ENCODE data around the gene ARIH1. TPM values are rescaled to one million over a fixed set of nuclear protein-coding genes. Genes with fewer than 3 reads are reported as not detected.

ARIH1 gene
- total RNA-seq, 2 donors from 2014 or later = 102 to 151 TPM

- Histone ChIP-seq H3K4me1 (peaks cover 3% of the 10 kb centered on the region), H3K4me3 (no peak overlapping the region), H3K36me3 (no peaks in the 10 kb centered on the region), H3K9ac (ENCODE audit: low read depth in 2 of 2, low read length in 2 of 2) (no peak overlapping the region), H3K27ac (no peak overlapping the region), H3K27me3 (no peaks in the 10 kb centered on the region), H3K9me3 (no peaks in the 10 kb centered on the region)
- TF ChIP-seq CTCF (IDR thresholded peaks at IDR 0.05) = no peak
- intact Hi-C loops (cut with DNase I) = no loop called here
- DNase-seq = no peak
Measured at GRCh38 chr15:72488558-72488957, 14.4 kb downstream of the ARIH1 start.

GRCh38 chr15:72489943-72490554 lies 15.9 kb downstream of the ARIH1 start:
- Histone ChIP-seq H3K9ac (ENCODE audit: low read depth in 2 of 2, low read length in 2 of 2) (no peak overlapping the region), H3K4me1 (peaks cover 3% of the 10 kb centered on the region), H3K36me3 (no peaks in the 10 kb centered on the region), H3K27me3 (no peaks in the 10 kb centered on the region), H3K4me3 (no peak overlapping the region), H3K9me3 (no peaks in the 10 kb centered on the region), H3K27ac (no peak overlapping the region)
- TF ChIP-seq CTCF (IDR thresholded peaks at IDR 0.05) = no peak
- intact Hi-C loops (cut with DNase I) = no loop called here
- DNase-seq = no peak

- DNase-seq = no peak
- no peaks in the 10 kb centered on the region for H3K9me3 ChIP-seq
- H3K27ac ChIP-seq = no peak overlapping the region
- H3K4me1 ChIP-seq = peaks cover 3% of the 10 kb centered on the region
- H3K36me3 ChIP-seq = no peaks in the 10 kb centered on the region
- H3K4me3 ChIP-seq = no peak overlapping the region
- H3K27me3 ChIP-seq = no peaks in the 10 kb centered on the region
- TF ChIP-seq CTCF (IDR thresholded peaks at IDR 0.05) = no peak
- no peak overlapping the region for H3K9ac ChIP-seq (ENCODE audit: low read depth in 2 of 2, low read length in 2 of 2)
- intact Hi-C loops (cut with DNase I) = no loop called here
Measured at GRCh38 chr15:72491768-72492167, 17.6 kb downstream of the ARIH1 start.

GRCh38 chr15:72492733-72493132 lies 18.6 kb downstream of the ARIH1 start:
- no peak for TF ChIP-seq CTCF (IDR thresholded peaks at IDR 0.05)

GRCh38 chr15:72493220-72493619 lies 19.1 kb downstream of the ARIH1 start:
- no peaks in the 10 kb centered on the region for H3K27me3 ChIP-seq
- no peak for DNase-seq
- H3K36me3 ChIP-seq = no peaks in the 10 kb centered on the region
- H3K4me3 ChIP-seq = no peak overlapping the region
- H3K4me1 ChIP-seq = peaks cover 3% of the 10 kb centered on the region
- H3K9me3 ChIP-seq = no peaks in the 10 kb centered on the region
- H3K9ac ChIP-seq (ENCODE audit: low read depth in 2 of 2, low read length in 2 of 2) = no peak overlapping the region
- intact Hi-C loops (cut with DNase I) = no loop called here
- TF ChIP-seq CTCF (IDR thresholded peaks at IDR 0.05) = no peak
- H3K27ac ChIP-seq = no peak overlapping the region

More at GRCh38 chr15:72492733-72493132, 18.6 kb downstream of the ARIH1 start:
- no peak overlapping the region for H3K4me3 ChIP-seq
- no peaks in the 10 kb centered on the region for H3K27me3 ChIP-seq
- H3K9ac ChIP-seq (ENCODE audit: low read depth in 2 of 2, low read length in 2 of 2) = no peak overlapping the region
- H3K9me3 ChIP-seq = no peaks in the 10 kb centered on the region
- no peak for DNase-seq
- intact Hi-C loops (cut with DNase I) = no loop called here
- no peaks in the 10 kb centered on the region for H3K36me3 ChIP-seq
- peaks cover 3% of the 10 kb centered on the region for H3K4me1 ChIP-seq
- H3K27ac ChIP-seq = no peak overlapping the region
